Bronchial epithelial cell (primary cell): Measurements from ENCODE around the gene PSMB9. TPM values are rescaled to one million over a fixed set of nuclear protein-coding genes. Genes with fewer than 3 reads are reported as not detected.

Experiments used
- DNase-seq: peaks from one replicate; pipeline ENCODE4 v3.0.0-alpha.2; 2010; ENCODE audit warnings: low read depth
- FAIRE-seq: peaks from 2 replicates; lab custom pipeline; 2011; peaks lifted over from hg19 to GRCh38; lab: Jason Lieb, UNC
- H3K27me3 ChIP-seq: 2 replicates; pipeline ENCODE4 v1.5.1; 2011; ENCODE audit warnings: low read length; ENCODE audit not compliant: control insufficient read depth, insufficient read depth
- H3K36me3 ChIP-seq: 2 replicates; pipeline ENCODE4 v1.5.1; 2011; ENCODE audit warnings: low read length; ENCODE audit not compliant: control insufficient read depth, insufficient read depth
- H3K4me3 ChIP-seq: 2 replicates; pipeline ENCODE4 v1.5.1; 2011; ENCODE audit warnings: mild to moderate bottlenecking, low read depth, low read length, control low read depth
- CTCF ChIP-seq: IDR thresholded peaks from 2 replicates; pipeline ENCODE4 v1.5.1; 2011; ENCODE audit warnings: mild to moderate bottlenecking, moderate library complexity, low read length, control low read depth, inconsistent platforms; ENCODE audit not compliant: insufficient read depth, severe bottlenecking
- total RNA-seq: library from RNA; depleted of rRNA; stranded (reverse); fragments of >200 nt; gene quantifications from 2 replicates; pipeline ENCODE4 v1.2.1, GENCODE V29; 2014

The PSMB9 gene
- total RNA-seq, 1 donor from 2014 or later, result 0.53 TPM

DNA sequence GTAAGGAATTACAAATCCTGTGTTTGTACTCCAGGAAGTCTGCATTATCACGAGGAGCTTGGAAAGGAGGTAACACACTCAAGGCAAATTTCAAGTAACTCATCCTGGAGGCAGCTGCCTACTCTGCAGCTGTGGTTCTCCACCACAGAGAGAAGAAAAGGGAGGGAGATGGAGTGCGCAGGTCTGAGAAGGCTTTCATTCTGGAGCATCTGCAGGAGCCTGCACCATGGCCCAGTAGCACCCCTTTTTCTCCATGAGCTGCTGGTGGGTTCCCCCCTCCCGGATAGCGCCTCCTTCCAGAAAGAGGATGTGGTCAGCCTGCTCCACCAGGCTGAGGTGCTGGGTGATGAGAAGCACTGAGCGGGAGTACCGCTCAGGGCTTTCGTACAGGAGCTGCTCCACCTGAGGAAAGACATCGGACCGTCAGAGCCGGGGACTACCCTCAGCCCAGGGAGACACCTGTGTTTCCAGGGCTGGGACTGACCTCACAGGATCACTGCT, 8.6 kb upstream of the PSMB9 start:
- H3K27me3 ChIP-seq, result no peaks in the 10 kb centered on the region
- H3K36me3 ChIP-seq, result peaks cover 15% of the 10 kb centered on the region
- no peak overlapping the region for H3K4me3 ChIP-seq
- no peak for TF ChIP-seq CTCF
- DNase-seq (no peak), FAIRE-seq (no peak)

GRCh38 chr6:32847004-32847403, 7.0 kb upstream of the PSMB9 start:
- no peak for DNase-seq
- Histone ChIP-seq H3K27me3 (no peaks in the 10 kb centered on the region), H3K36me3 (peaks cover 21% of the 10 kb centered on the region), H3K4me3 (no peak overlapping the region)
- no peak for TF ChIP-seq CTCF
- FAIRE-seq, result no peak

DNA sequence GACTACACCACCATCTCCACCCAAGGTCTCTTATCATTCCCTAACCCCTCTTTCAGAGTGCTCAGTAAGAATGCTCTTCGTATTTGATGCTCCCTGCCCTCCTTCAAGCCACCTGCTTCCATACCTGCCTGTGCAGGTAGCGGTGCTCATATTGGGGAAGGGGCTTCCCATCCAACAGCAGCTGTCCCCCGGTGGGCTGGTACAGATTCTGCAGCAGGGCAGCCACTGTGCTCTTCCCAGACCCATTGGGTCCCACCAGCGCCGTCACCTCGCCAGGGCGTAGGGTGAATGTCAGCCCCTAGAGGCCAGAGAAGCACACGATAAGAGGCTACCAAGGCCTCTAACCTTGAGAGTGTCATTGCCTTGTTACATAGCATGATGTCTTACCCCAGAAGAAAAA, 6.2 kb upstream of the PSMB9 start:
- TF ChIP-seq CTCF, result no peak
- no peak for DNase-seq
- H3K36me3 ChIP-seq, result peaks cover 17% of the 10 kb centered on the region
- FAIRE-seq, result no peak
- H3K27me3 ChIP-seq, result no peaks in the 10 kb centered on the region
- no peak overlapping the region for H3K4me3 ChIP-seq

DNA sequence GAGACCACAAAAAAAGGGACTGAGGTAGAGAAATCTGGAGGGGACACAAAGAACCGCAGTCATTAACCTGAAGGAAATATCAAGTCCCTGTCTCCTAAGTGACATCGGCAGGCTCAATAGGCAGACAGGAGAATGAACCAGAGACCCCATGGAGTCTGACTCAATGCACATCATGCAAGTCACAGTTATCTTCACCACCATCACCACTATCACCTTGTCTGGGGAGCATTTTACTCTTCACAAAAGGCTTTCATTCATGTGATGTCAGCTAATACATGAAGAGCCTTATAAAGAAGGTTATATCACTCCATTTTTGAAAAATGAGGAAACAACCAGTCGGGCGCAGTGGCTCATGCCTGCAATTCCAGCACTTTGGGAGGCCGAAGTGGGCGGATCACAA, 4.9 kb upstream of the PSMB9 start:
- no peaks in the 10 kb centered on the region for H3K27me3 ChIP-seq
- DNase-seq (no peak), FAIRE-seq (no peak)
- H3K36me3 ChIP-seq, result peaks cover 17% of the 10 kb centered on the region
- no peak overlapping the region for H3K4me3 ChIP-seq
- no peak for TF ChIP-seq CTCF

- DNase-seq (no peak), FAIRE-seq (no peak)
- no peak for TF ChIP-seq CTCF
- Histone ChIP-seq H3K4me3 (no peak overlapping the region), H3K27me3 (no peaks in the 10 kb centered on the region), H3K36me3 (peaks cover 16% of the 10 kb centered on the region)
Measured at GRCh38 chr6:32851025-32851424, 3.0 kb upstream of the PSMB9 start.
